Left hindlimb (tissue), 1 donor: ENCODE data around the gene GJA1.

ENCODE experiments used
- DNase-seq: peaks from one replicate; pipeline ENCODE4 v3.0.0-alpha.2; 2018

Gene GJA1

GRCh38 chr6:121492536-121492935, 57.1 kb downstream of the GJA1 start:
- no peak for DNase-seq

- no peak for DNase-seq
These were observed 62.5 kb downstream of the GJA1 start for GRCh38 chr6:121497970-121498375.

GRCh38 chr6:121498481-121499276, 63.2 kb downstream of the GJA1 start:
- no peak for DNase-seq
